Left hindlimb (tissue), 1 donor: ENCODE data around the gene SERTAD1.
A peak's percentile ranks its signal among the peaks of the same experiment; 100 is the strongest.
"Not testable (repeated sequence)": the region's sequence is repeated elsewhere in the genome, so short reads cannot be mapped to it uniquely, and the experiment has no call there.

Experiments
- DNase-seq: peaks from one replicate; pipeline ENCODE4 v3.0.0-alpha.2; 2018

SERTAD1 gene

DNA sequence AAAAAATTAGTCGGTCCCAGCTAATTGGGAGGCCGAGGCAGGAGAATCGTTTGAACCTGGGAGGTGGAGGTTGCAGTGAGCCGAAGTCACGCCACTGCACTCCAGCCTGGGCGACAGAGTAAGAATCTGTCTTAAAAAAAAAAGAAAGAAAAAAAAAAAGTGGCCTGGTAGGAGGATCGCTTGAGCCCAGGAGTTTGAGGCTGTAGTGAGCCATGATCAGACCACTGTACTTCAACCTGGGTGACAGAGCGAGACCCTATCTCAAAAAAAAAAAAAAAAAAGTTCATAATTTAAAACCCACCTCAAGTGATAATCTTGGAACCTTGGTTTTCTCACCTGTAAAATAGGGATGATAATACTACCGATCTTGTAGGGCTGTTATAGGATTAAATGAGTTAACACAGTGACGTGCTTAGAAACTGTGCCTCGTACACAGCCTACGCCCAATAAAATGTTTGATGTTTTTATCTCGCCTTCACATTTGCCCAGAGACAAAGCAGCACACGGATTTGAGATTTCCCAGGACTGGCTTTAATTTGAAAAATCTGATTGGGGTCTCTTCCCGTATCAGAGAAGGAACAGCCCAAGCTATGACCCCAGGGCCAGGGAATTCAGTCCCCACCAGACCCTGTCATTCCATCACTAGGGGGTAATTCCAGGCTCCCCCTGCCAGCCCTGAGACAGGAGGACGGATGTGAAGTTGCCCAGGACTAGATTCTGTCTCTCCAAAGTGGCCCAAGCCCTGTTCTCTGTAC, 3.6 kb downstream of the SERTAD1 start:
- no peak for DNase-seq

- peak; percentile 95 for DNase-seq
Measured at GRCh38 chr19:40420766-40421765, 4.7 kb downstream of the SERTAD1 start.

DNA sequence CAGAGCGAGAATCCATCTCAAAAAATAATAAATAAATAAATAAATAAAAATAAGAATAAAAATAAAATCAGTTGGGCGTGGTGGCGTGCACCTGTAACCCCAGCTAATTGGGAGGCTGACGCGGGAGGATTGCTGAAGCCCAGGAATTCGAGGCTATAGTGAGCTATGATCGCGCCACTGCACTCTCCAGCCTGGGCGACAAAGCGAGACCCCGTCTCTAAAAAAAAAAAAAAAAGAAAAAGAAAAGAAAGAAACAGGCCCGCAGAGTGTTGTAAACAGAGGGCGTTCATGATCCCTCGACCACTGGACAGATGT, 5.4 kb downstream of the SERTAD1 start:
- DNase-seq: no peak

DNA sequence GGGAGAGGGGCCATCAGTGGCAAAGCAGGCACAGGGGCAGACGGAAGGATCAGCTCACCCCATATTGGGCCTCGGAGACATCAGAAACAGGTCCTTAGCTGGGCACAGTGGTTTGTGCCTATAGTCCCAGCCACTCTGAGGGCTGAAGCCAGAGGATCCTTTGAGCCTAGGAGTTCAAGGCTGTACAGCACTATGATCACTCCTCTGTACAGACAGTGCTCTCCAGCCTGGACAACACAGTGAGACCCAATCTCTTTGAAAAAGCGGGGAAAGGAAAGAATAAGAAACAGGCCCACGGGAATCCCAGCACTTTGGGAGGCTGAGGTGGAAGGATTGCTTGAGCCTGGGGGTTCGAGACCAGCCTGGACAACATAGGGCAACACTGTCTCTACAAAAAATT, 6.0 kb downstream of the SERTAD1 start:
- no peak for DNase-seq

DNA sequence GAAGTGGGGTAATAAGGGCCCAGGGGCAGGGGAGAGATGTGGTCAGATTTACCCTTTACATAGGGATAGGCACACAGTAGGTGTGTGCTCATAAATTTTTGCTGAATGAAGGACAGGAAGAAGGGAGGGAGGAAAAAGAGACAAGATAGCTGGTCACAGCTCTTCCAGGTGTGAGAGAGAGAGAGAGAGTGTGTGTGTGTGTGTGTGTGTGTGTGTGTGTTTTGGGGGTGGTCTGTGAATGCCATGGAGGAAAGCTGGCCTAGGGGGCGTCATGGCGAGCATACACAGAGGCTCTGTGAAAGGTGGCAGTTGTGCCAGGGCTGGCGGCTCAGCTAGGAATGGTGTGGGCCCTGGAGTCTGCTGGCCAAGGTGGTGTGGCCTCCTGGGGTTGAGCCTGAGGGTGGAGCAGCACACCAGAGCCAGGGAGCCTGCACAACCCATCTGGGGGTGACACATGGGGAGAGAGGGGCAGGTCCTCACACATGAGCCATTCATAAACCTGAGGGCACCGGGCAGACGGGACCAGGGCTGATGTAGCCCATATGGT, 6.7 kb downstream of the SERTAD1 start:
- peak; percentile 29 for DNase-seq

GRCh38 chr19:40418040-40418439, 7.8 kb downstream of the SERTAD1 start:
- no peak for DNase-seq

DNA sequence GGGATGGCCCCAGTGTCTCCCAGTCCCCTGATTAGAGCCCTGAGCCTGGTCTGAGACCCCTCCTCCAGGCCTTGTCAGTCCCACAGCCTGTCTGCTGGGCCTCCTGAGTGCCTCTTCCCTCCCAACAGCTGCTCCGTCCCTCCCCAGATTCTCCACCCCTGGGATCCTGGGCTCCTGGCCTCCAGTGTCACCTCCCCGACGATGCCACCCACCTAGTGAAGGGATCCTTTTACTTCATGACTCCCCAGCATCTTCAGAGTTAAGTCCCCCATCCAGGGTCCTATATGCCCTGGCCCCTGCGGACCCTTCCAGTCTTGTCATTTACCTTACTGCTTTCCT, 8.2 kb downstream of the SERTAD1 start:
- peak; percentile 29 for DNase-seq

- peak; percentile 77 for DNase-seq
Measured at GRCh38 chr19:40416918-40417642, 8.7 kb downstream of the SERTAD1 start.

DNA sequence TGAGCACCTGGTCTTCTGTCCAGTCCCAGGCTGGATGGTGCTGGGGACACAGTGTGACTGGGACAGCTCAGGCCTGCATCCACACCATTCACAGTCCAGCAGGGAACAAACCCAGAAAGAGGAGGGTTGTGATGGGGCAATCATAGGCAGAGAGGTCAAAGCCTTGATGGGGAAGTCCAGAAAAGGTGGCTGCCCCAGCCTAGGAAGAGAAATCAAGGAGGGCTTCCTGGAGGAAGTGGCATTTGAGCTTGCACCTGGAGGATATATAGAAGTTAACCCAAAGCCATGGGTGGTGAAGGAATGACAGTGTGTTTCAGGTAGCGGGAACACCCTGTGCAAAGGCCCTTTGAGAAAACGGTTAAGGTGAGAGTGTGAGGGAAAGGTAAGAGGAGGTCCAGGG, 10.0 kb downstream of the SERTAD1 start:
- no peak for DNase-seq

GRCh38 chr19:40414542-40415535, 11.0 kb downstream of the SERTAD1 start:
- peak; percentile 43 for DNase-seq

DNA sequence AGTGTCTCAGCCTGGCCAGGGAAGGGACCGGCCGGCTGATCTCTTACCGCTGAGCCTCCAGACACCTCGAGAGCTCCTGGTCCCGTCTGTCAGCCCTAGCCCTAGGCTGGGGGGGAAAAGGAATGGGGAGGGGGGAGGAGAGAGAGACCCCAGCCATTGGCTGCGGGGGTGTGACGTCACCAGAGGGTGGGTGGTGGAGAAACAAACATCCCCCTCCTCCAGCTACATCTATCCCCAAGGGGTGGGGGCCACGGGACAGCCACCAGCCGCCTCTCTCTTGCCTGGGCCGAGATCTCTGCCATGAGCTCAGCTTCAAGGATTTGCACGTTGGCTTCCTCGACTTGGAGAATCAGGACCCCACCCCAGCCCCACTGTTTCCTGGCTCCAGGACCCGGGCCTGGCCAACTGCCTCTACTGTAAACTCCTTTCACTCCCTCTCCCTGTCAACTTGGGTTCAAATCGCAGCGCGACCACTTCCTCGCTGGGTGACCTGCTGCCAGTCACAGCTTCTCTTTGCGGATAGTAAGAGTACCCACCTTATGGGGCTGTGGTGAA, 12.4 kb downstream of the SERTAD1 start, which contains the start of gene PRX:
Gene PRX (minus strand): TSS at position 88 of the 555 bp plus-strand sequence. CDS start 5,446 bp downstream, outside the sequence.
- DNase-seq: peak; percentile 75

DNA sequence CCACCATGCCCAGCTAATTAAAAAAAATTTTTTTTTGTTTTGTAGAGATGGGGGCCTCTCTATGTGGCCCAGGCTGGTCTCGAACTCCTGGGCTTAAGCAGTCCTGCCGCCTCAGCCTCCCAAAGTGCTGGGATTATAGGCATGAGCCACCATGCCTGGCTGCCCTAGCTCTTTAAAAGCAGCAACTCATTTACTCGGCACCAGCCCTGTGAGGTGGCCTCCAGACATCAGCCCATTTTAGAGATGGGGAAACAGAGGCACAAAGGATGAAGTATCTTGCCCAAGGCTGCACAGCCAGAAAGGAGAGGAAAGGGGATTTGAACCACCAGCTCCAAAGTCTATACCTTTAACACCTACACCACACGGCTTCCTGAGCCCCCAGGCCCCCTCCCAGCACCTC, 12.9 kb downstream of the SERTAD1 start:
- no peak for DNase-seq

DNA sequence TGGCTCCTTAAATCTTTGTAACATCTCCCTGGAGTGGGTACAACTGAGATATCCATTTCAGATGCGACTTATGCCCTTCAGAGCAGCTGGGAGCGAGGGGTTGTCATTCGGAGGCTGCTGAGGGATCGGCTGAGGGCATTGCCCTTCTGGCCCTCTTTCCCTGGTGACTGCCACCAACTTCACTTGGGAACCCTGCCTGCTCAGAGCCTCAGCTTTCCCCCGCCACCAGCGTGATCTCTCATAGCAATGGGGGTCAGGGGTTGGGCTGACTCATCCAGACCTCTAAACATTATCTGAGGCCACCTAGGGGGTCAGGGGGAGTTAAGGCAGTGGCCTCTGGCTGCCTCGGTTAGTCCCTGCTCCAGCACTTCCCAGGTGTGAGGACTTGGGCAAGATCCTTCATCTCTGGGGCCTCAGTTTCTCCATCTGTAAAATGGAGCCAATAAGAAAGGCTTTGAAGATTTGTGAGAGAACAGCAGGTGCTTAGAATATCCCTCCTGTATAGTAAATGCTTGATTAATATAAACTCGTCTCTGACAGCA, 13.8 kb downstream of the SERTAD1 start:
- no peak for DNase-seq

GRCh38 chr19:40411125-40411842, 14.5 kb downstream of the SERTAD1 start:
- peak; percentile 45 for DNase-seq

DNA sequence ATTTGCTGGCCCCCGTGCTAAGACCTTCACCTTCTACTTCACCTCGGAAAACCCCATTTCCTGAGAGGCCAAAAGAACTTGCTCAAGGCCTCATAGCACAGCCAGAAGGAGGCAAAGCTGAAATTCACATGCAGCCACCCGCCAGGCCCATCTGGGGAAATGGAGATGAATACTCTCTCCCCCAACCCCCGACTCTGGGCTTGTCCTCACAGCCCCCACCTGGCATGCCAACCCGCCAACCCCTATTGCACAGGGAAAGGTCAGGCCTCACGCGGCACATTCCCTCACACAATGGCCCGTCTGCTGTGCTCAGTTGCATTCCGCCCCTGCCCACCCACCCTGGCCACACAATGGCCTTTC, 15.8 kb downstream of the SERTAD1 start:
- DNase-seq: no peak

GRCh38 chr19:40408598-40408925, 17.2 kb downstream of the SERTAD1 start:
- not testable (repeated sequence) for DNase-seq

DNA sequence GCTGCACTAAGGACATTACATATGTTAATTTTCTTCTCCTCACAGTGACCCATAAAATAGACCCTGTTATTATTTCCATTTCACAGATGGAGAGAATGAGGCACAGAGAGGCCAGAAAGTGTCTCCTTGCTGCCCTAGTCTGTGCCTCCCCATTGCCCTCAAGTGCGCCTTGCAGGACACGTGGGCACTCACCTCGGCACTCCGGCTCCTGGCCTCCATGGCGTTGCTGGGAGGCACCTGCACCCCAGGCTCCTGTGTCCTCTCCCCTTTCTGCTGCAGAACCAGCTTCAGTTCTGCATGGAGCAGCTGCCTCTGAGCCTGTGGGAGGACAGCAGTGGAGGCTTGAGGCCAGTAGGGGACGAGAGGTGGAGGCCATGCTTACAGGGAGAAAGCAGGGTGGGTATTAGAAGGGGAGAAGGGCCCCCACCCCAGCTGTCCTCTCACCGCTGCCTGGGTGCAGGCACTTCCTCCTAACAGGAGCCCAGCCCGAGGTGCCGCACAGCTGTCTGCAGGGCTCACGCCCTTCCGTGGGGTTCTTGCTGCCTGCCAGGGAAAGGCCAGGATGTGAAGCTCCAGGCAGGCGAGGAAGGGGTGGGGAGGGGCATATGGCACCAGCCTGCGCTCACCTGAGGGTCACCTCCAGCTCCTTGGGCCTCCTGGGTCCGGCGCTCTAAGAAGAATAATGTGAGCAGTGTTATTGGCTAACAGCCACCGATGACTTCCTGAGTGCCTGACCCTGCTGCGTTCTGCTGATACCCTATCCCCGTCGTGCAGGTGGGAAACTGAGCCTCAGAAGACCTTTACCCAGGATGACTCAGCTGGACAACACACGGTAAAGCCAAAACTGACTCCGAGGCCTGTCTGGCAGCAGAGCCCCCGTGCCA, 17.8 kb downstream of the SERTAD1 start:
- DNase-seq: no peak

- DNase-seq: peak; percentile 96
Measured at GRCh38 chr19:40403262-40403984, 22.4 kb downstream of the SERTAD1 start.

- no peak for DNase-seq
Measured at GRCh38 chr19:40400559-40400958, 25.2 kb downstream of the SERTAD1 start.
